Measurements from ENCODE around the gene ANO2. TPM values are rescaled to one million over a fixed set of nuclear protein-coding genes. Genes with fewer than 3 reads are reported as not detected.

ANO2 gene
- total and polyA plus RNA-seq, 2 experiments from 2014 or later, result 2.3 to 4.6 TPM

DNA sequence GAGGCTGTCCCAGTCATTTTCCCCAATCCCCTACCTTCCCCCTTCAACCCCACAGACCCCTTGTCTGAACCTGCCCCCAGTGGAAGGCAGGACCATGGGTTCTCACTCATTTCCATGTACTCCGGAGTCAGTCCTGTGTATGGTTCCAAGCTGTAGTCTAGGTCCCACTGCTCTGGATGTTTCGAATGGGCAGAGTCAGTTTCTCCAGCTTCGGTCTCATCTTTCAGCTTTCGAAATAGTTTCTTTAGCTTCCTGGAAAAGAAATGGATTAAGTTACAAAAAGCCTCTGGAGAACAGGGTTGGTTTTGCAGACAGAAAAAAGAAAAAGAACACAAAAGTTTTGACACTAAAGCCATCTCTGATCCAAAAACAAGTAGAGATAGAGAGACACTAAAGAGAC is 345.7 kb downstream of the ANO2 start:
- Mint-ChIP-seq H3K4me1 (no peaks in the 10 kb centered on the region), H3K36me3 (ENCODE audit: low read depth) (no peaks in the 10 kb centered on the region)
- TF ChIP-seq EZH2 (IDR thresholded peaks at IDR 0.05; ENCODE audit: low read depth, unreplicated experiment), result no peak
- TF ChIP-seq, protein P1, sequence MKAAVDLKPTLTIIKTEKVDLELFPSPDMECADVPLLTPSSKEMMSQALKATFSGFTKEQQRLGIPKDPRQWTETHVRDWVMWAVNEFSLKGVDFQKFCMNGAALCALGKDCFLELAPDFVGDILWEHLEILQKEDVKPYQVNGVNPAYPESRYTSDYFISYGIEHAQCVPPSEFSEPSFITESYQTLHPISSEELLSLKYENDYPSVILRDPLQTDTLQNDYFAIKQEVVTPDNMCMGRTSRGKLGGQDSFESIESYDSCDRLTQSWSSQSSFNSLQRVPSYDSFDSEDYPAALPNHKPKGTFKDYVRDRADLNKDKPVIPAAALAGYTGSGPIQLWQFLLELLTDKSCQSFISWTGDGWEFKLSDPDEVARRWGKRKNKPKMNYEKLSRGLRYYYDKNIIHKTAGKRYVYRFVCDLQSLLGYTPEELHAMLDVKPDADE (IDR thresholded peaks at IDR 0.05), result no peak
- no peak for TF ChIP-seq EZH2phosphoT487 (IDR thresholded peaks at IDR 0.05; ENCODE audit: unreplicated experiment)
- TF ChIP-seq STAT1 (IDR thresholded peaks at IDR 0.05; ENCODE audit: unreplicated experiment), result no peak
- TF ChIP-seq, protein P2, sequence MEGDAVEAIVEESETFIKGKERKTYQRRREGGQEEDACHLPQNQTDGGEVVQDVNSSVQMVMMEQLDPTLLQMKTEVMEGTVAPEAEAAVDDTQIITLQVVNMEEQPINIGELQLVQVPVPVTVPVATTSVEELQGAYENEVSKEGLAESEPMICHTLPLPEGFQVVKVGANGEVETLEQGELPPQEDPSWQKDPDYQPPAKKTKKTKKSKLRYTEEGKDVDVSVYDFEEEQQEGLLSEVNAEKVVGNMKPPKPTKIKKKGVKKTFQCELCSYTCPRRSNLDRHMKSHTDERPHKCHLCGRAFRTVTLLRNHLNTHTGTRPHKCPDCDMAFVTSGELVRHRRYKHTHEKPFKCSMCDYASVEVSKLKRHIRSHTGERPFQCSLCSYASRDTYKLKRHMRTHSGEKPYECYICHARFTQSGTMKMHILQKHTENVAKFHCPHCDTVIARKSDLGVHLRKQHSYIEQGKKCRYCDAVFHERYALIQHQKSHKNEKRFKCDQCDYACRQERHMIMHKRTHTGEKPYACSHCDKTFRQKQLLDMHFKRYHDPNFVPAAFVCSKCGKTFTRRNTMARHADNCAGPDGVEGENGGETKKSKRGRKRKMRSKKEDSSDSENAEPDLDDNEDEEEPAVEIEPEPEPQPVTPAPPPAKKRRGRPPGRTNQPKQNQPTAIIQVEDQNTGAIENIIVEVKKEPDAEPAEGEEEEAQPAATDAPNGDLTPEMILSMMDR (conservative IDR thresholded peaks at IDR 0.05; ENCODE audit: low read depth in 2 of 2), result no peak
- no peak for TF ChIP-seq JUNB (IDR thresholded peaks at IDR 0.05; ENCODE audit: unreplicated experiment)
- TF ChIP-seq, protein P3, sequence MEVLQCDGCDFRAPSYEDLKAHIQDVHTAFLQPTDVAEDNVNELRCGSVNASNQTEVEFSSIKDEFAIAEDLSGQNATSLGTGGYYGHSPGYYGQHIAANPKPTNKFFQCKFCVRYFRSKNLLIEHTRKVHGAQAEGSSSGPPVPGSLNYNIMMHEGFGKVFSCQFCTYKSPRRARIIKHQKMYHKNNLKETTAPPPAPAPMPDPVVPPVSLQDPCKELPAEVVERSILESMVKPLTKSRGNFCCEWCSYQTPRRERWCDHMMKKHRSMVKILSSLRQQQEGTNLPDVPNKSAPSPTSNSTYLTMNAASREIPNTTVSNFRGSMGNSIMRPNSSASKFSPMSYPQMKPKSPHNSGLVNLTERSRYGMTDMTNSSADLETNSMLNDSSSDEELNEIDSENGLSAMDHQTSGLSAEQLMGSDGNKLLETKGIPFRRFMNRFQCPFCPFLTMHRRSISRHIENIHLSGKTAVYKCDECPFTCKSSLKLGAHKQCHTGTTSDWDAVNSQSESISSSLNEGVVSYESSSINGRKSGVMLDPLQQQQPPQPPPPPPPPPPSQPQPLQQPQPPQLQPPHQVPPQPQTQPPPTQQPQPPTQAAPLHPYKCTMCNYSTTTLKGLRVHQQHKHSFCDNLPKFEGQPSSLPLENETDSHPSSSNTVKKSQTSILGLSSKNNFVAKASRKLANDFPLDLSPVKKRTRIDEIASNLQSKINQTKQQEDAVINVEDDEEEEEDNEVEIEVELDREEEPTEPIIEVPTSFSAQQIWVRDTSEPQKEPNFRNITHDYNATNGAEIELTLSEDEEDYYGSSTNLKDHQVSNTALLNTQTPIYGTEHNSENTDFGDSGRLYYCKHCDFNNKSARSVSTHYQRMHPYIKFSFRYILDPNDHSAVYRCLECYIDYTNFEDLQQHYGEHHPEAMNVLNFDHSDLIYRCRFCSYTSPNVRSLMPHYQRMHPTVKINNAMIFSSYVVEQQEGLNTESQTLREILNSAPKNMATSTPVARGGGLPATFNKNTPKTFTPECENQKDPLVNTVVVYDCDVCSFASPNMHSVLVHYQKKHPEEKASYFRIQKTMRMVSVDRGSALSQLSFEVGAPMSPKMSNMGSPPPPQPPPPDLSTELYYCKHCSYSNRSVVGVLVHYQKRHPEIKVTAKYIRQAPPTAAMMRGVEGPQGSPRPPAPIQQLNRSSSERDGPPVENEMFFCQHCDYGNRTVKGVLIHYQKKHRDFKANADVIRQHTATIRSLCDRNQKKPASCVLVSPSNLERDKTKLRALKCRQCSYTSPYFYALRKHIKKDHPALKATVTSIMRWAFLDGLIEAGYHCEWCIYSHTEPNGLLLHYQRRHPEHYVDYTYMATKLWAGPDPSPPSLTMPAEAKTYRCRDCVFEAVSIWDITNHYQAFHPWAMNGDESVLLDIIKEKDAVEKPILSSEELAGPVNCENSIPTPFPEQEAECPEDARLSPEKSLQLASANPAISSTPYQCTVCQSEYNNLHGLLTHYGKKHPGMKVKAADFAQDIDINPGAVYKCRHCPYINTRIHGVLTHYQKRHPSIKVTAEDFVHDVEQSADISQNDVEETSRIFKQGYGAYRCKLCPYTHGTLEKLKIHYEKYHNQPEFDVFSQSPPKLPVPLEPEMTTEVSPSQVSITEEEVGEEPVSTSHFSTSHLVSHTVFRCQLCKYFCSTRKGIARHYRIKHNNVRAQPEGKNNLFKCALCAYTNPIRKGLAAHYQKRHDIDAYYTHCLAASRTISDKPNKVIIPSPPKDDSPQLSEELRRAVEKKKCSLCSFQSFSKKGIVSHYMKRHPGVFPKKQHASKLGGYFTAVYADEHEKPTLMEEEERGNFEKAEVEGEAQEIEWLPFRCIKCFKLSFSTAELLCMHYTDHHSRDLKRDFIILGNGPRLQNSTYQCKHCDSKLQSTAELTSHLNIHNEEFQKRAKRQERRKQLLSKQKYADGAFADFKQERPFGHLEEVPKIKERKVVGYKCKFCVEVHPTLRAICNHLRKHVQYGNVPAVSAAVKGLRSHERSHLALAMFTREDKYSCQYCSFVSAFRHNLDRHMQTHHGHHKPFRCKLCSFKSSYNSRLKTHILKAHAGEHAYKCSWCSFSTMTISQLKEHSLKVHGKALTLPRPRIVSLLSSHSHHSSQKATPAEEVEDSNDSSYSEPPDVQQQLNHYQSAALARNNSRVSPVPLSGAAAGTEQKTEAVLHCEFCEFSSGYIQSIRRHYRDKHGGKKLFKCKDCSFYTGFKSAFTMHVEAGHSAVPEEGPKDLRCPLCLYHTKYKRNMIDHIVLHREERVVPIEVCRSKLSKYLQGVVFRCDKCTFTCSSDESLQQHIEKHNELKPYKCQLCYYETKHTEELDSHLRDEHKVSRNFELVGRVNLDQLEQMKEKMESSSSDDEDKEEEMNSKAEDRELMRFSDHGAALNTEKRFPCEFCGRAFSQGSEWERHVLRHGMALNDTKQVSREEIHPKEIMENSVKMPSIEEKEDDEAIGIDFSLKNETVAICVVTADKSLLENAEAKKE (CRISPR knock-in tag; IDR thresholded peaks at IDR 0.05), result no peak
- no peak for TF ChIP-seq POLR2AphosphoS5 (IDR thresholded peaks at IDR 0.05; ENCODE audit: low read depth)
- no peak for TF ChIP-seq ZNF114 (CRISPR knock-in tag; IDR thresholded peaks at IDR 0.05)
- no peak for TF ChIP-seq CREB1 (CRISPR knock-in tag; IDR thresholded peaks at IDR 0.05; ENCODE audit: low read depth)
- TF ChIP-seq ZNF331 (CRISPR knock-in tag; IDR thresholded peaks at IDR 0.05; ENCODE audit: low read depth), result no peak
- TF ChIP-seq, protein P4, sequence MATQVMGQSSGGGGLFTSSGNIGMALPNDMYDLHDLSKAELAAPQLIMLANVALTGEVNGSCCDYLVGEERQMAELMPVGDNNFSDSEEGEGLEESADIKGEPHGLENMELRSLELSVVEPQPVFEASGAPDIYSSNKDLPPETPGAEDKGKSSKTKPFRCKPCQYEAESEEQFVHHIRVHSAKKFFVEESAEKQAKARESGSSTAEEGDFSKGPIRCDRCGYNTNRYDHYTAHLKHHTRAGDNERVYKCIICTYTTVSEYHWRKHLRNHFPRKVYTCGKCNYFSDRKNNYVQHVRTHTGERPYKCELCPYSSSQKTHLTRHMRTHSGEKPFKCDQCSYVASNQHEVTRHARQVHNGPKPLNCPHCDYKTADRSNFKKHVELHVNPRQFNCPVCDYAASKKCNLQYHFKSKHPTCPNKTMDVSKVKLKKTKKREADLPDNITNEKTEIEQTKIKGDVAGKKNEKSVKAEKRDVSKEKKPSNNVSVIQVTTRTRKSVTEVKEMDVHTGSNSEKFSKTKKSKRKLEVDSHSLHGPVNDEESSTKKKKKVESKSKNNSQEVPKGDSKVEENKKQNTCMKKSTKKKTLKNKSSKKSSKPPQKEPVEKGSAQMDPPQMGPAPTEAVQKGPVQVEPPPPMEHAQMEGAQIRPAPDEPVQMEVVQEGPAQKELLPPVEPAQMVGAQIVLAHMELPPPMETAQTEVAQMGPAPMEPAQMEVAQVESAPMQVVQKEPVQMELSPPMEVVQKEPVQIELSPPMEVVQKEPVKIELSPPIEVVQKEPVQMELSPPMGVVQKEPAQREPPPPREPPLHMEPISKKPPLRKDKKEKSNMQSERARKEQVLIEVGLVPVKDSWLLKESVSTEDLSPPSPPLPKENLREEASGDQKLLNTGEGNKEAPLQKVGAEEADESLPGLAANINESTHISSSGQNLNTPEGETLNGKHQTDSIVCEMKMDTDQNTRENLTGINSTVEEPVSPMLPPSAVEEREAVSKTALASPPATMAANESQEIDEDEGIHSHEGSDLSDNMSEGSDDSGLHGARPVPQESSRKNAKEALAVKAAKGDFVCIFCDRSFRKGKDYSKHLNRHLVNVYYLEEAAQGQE (IDR thresholded peaks at IDR 0.05; ENCODE audit: unreplicated experiment), result no peak
- TF ChIP-seq NANOG (IDR thresholded peaks at IDR 0.05; ENCODE audit: borderline replicate concordance), result no peak

More for the DNA sequence above, 345.7 kb downstream of the ANO2 start:
- no peak overlapping the region for H3K27ac ChIP-seq (ENCODE audit: low read depth)
- H2AFZ ChIP-seq, result no peak overlapping the region
- H4K20me1 ChIP-seq (replicated peaks; ENCODE audit: insufficient read depth), result no peaks in the 10 kb centered on the region
- no peaks in the 10 kb centered on the region for H3K36me3 ChIP-seq (ENCODE audit: insufficient read depth)
- H3F3A ChIP-seq (replicated peaks; ENCODE audit: low read depth), result no peaks in the 10 kb centered on the region
- no peaks in the 10 kb centered on the region for H3K27me3 ChIP-seq (ENCODE audit: insufficient read depth)
- DNase-seq (ENCODE audit: low spot score) (no peak), ATAC-seq (no peak)
- Mint-ChIP-seq H3K4me3 (no peak overlapping the region), H3K27me3 (ENCODE audit: insufficient read depth, low read depth, poor library complexity) (no peaks in the 10 kb centered on the region), H3K9me3 (no peaks in the 10 kb centered on the region), H3K27ac (no peak overlapping the region)
- no peak overlapping the region for H3K4me2 ChIP-seq
- no peaks in the 10 kb centered on the region for H3K4me1 ChIP-seq (ENCODE audit: insufficient read depth)
- H3K4me3 ChIP-seq, result no peak overlapping the region
- peaks cover 11% of the 10 kb centered on the region for H3K9me2 ChIP-seq (ENCODE audit: insufficient read depth)
- H3K79me2 ChIP-seq (replicated peaks; ENCODE audit: insufficient read depth), result no peaks in the 10 kb centered on the region

Data from GM23338 (cell line).